Tibial nerve (tissue), 4 donors: ENCODE measurements around the gene ZNF416. TPM values are rescaled to one million over a fixed set of nuclear protein-coding genes. Genes with fewer than 3 reads are reported as not detected.

ENCODE experiments used
- DNase-seq, 2 donors: peaks; one replicate each; pipeline ENCODE4 v3.0.0-alpha.2; 2019; ENCODE audit warnings: low spot score in 2 of 2
- H3K27ac ChIP-seq, 4 donors: fragments of 200-600 bp; sonication (generic) in 3 of 4; one replicate each; pipeline ENCODE4 v1.5.1; 2017 to 2019; ENCODE audit warnings: mild to moderate bottlenecking in 1 of 4
- H3K27me3 ChIP-seq, 2 donors: fragments of 200-600 bp; sonication (generic) in 1 of 2; one replicate each; pipeline versions ENCODE4 v1.5.1 to v1.6.0; 2017 to 2019
- H3K36me3 ChIP-seq, 3 donors: fragments of 200-600 bp; sonication (generic); one replicate each; pipeline ENCODE4 v1.5.1; 2018 to 2019
- H3K4me1 ChIP-seq, 4 donors: fragments of 200-600 bp; sonication (generic) in 3 of 4; one replicate each; pipeline ENCODE4 v1.5.1; 2017 to 2019
- H3K4me3 ChIP-seq, 4 donors: fragments of 200-600 bp; sonication (generic) in 3 of 4; one replicate each; pipeline ENCODE4 v1.5.1; 2017 to 2019; ENCODE audit warnings: mild to moderate bottlenecking in 1 of 4, moderate library complexity in 1 of 4
- H3K9me3 ChIP-seq, 4 donors: fragments of 200-600 bp; sonication (generic) in 3 of 4; one replicate each; pipeline ENCODE4 v1.5.1; 2017 to 2019
- CTCF ChIP-seq, 5 experiments: fragments of 200-600 bp in 3 of 5; fragments of 450-650 bp in 2 of 5; sonication (generic) in 3 of 5; IDR thresholded peaks; one replicate each; pipeline ENCODE4 v1.5.1; 2016 to 2019; ENCODE audit warnings: antibody characterized with exemption in 5 of 5, mild to moderate bottlenecking in 3 of 5, moderate library complexity in 2 of 5
- EP300 ChIP-seq, 2 donors: sonication (generic); formaldehyde crosslinking; IDR thresholded peaks; one replicate each; pipeline ENCODE4 v1.6.1; 2017; ENCODE audit warnings: antibody characterized with exemption in 2 of 2, mild to moderate bottlenecking in 1 of 2
- POLR2A ChIP-seq, 2 donors: fragments of 450-650 bp; IDR thresholded peaks; one replicate each; pipeline ENCODE4 v1.6.1; 2017; ENCODE audit warnings: antibody characterized with exemption in 2 of 2, mild to moderate bottlenecking in 2 of 2, moderate library complexity in 2 of 2
- WGBS, 2 donors: methylation state at CpG; one replicate each; pipeline ENCODE4 v1.1.5; 2018; 5-methylcytosine and 5-hydroxymethylcytosine counted together
- total RNA-seq, 4 donors: library from RNA; depleted of rRNA; stranded (reverse); fragments of >200 nt; gene quantifications; one replicate each; pipeline ENCODE4 v1.1.0, GENCODE V29; 2016

Gene ZNF416
- total RNA-seq, 4 donors from 2014 or later, result 2.4 to 6.0 (median 2.6) TPM

- DNase-seq, result no peak
- no peak for TF ChIP-seq EP300 (IDR thresholded peaks at IDR 0.05)
- no peak for TF ChIP-seq POLR2A (IDR thresholded peaks at IDR 0.05)
- TF ChIP-seq CTCF (IDR thresholded peaks at IDR 0.05), result no peak
- H3K27me3 ChIP-seq, result no peaks in the 10 kb centered on the region
- no peak overlapping the region for H3K4me3 ChIP-seq
- H3K36me3 ChIP-seq, result peaks cover 0 to 76% (median 42%) of the 10 kb centered on the region in 3 donors
- peaks cover 0 to 1% (median under 1%) of the 10 kb centered on the region in 4 donors for H3K4me1 ChIP-seq
- WGBS, 2 donors, result 99 to 100% methylated on average over 3 of the region's 3 CpGs
- peaks cover 0 to 100% (median 60%) of the 10 kb centered on the region in 4 donors for H3K9me3 ChIP-seq
- H3K27ac ChIP-seq, result no peak overlapping the region
Measured at GRCh38 chr19:57572415-57572947, 6.2 kb downstream of the ZNF416 start.

- TF ChIP-seq CTCF (IDR thresholded peaks at IDR 0.05) (no peak), POLR2A (IDR thresholded peaks at IDR 0.05) (no peak), EP300 (IDR thresholded peaks at IDR 0.05) (no peak)
- Histone ChIP-seq H3K36me3 (peaks cover 0 to 58% (median 35%) of the 10 kb centered on the region in 3 donors), H3K4me3 (no peak overlapping the region), H3K4me1 (no peaks in the 10 kb centered on the region), H3K27ac (no peak overlapping the region), H3K9me3 (peaks cover 0 to 100% (median 60%) of the 10 kb centered on the region in 4 donors), H3K27me3 (no peaks in the 10 kb centered on the region)
- DNase-seq, result no peak
Measured at GRCh38 chr19:57570707-57571106, 8.0 kb downstream of the ZNF416 start.

GRCh38 chr19:57566396-57567265, 12.1 kb downstream of the ZNF416 start:
- Histone ChIP-seq H3K27ac (no peak overlapping the region), H3K9me3 (peaks cover 0 to 94% (median 34%) of the 10 kb centered on the region in 4 donors), H3K27me3 (no peaks in the 10 kb centered on the region), H3K36me3 (peaks cover 0 to 18% (median 0%) of the 10 kb centered on the region in 3 donors), H3K4me3 (no peak overlapping the region), H3K4me1 (no peaks in the 10 kb centered on the region)
- DNase-seq, result no peak
- TF ChIP-seq POLR2A (IDR thresholded peaks at IDR 0.05) (no peak), EP300 (IDR thresholded peaks at IDR 0.05) (no peak), CTCF (IDR thresholded peaks at IDR 0.05) (no peak)
- WGBS, 2 donors, result 51 to 61% methylated on average over 7 of the region's 7 CpGs

- WGBS, 2 donors, result 41 to 55% methylated on average over 1 of the region's 1 CpG
- Histone ChIP-seq H3K4me3 (no peak overlapping the region), H3K4me1 (peaks cover 0 to 13% (median 4%) of the 10 kb centered on the region in 4 donors), H3K27me3 (no peaks in the 10 kb centered on the region), H3K36me3 (no peaks in the 10 kb centered on the region), H3K27ac (no peak overlapping the region), H3K9me3 (peaks cover 0 to 70% (median 19%) of the 10 kb centered on the region in 4 donors)
- TF ChIP-seq POLR2A (IDR thresholded peaks at IDR 0.05) (no peak), EP300 (IDR thresholded peaks at IDR 0.05) (no peak), CTCF (IDR thresholded peaks at IDR 0.05) (no peak)
- no peak for DNase-seq
Measured at GRCh38 chr19:57563547-57563946, 15.2 kb downstream of the ZNF416 start.

GRCh38 chr19:57560049-57560491, 18.6 kb downstream of the ZNF416 start:
- Histone ChIP-seq H3K27me3 (no peaks in the 10 kb centered on the region), H3K27ac (peak overlapping the region in 3 of 4 donors; percentile 30 to 75 (median 67)), H3K9me3 (peaks cover 0 to 64% (median 11%) of the 10 kb centered on the region in 4 donors), H3K36me3 (peaks cover 0 to 30% (median 10%) of the 10 kb centered on the region in 3 donors), H3K4me1 (peaks cover 0 to 20% (median 6%) of the 10 kb centered on the region in 4 donors), H3K4me3 (peak overlapping the region; percentile 69 to 97 (median 82))
- WGBS, 2 donors, result 22 to 31% methylated on average over 23 of the region's 23 CpGs
- no peak for TF ChIP-seq POLR2A (IDR thresholded peaks at IDR 0.05)
- DNase-seq, result no peak
